K562 (cell line): ENCODE data around the gene DCAKD.

ENCODE experiments used
- DNMT1 ChIP-seq: fragments of 450-650 bp; IDR thresholded peaks from 2 replicates; pipeline ENCODE4 v1.6.1; 2016; ENCODE audit warnings: antibody characterized with exemption, mild to moderate bottlenecking
- TF ChIP-seq, protein P1 (sequence below), 2 experiments: fragments of 450-650 bp in 1 of 2; sonication (generic) in 1 of 2; formaldehyde crosslinking in 1 of 2; IDR thresholded peaks in 1 of 2; conservative IDR thresholded peaks in 1 of 2; 2 replicates each; pipeline versions ENCODE4 v1.6.1 to v1.8.1; 2016 to 2023; ENCODE audit warnings: mild to moderate bottlenecking in 2 of 2, moderate library complexity in 2 of 2, inconsistent platforms in 1 of 2, missing genetic modification reagents in 1 of 2

DNA sequence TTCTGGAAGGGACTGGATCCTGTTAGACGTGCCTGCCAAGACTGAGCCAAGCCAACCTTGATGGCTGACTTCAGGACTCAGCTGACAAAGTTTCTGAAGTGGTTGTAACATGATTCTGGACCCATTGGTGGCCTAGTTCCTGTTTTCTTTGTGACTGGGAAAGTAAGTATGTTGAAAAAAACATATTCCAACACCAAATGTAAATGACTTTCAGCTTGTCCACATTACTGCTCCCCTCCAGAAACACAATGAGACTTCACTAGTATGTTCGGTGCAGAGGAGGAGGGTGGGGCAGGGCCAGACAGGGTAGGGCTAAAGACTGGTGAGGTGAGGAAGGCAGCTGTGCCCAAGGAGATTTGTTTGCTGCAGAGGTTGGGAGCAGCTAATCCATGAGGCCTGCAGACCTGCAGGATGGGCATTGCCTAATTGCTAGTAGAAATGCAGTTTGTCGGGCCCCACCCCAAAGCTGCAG is 36.1 kb upstream of the DCAKD start:
- no peak for TF ChIP-seq DNMT1
- TF ChIP-seq, protein P1, sequence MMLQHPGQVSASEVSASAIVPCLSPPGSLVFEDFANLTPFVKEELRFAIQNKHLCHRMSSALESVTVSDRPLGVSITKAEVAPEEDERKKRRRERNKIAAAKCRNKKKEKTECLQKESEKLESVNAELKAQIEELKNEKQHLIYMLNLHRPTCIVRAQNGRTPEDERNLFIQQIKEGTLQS (IDR thresholded peaks at IDR 0.05), result no peak
- TF ChIP-seq, protein P1 (CRISPR knock-in tag; conservative IDR thresholded peaks at IDR 0.05), result no peak
